ENCODE data around the gene PALD1. TPM values are rescaled to one million over a fixed set of nuclear protein-coding genes. Genes with fewer than 3 reads are reported as not detected.

PALD1 gene
- total and polyA plus RNA-seq, 2 of the 4 experiments (the other 2 are of a cell fraction), result 0.12 to 0.18 TPM

- in situ Hi-C loops (cut with MboI; ENCODE audit: low sequenced_read_pairs), result no loop called here
- Histone ChIP-seq H2AK9ac (replicated peaks; ENCODE audit: low read depth, low read length, poor library complexity) (peak overlapping the region; percentile 30), H3K4ac (ENCODE audit: low read depth, low read length) (no peak overlapping the region), H4K91ac (ENCODE audit: insufficient read depth, low read depth, low read length) (no peak overlapping the region), H4K20me1 (ENCODE audit: insufficient read depth, low read length) (peaks cover 5% of the 10 kb centered on the region), H3K9me3 (ENCODE audit: control insufficient read depth, insufficient read depth, low read length) (no peaks in the 10 kb centered on the region; the same call in 1 of the 2 replicates), H2BK5ac (ENCODE audit: low read depth, low read length, poor library complexity, severe bottlenecking) (no peak overlapping the region), H3K56ac (ENCODE audit: extremely low read depth, insufficient read depth, low read length) (no peak overlapping the region), H3K14ac (replicated peaks; ENCODE audit: low read depth, low read length) (no peak overlapping the region), H3K4me1 (ENCODE audit: control insufficient read depth, insufficient read depth, low read length) (no peaks in the 10 kb centered on the region), H2BK120ac (ENCODE audit: low read depth, low read length) (no peak overlapping the region), H3K36me3 (ENCODE audit: control insufficient read depth, insufficient read depth, low read length) (no peaks in the 10 kb centered on the region), H3K23ac (ENCODE audit: low read depth, low read length) (peak overlapping the region; percentile 59), H3K18ac (ENCODE audit: low read depth, low read length) (no peak overlapping the region), H2AFZ (replicated peaks; ENCODE audit: low read length, poor library complexity) (peak overlapping the region; percentile 68), H2BK15ac (ENCODE audit: low read depth, low read length) (no peak overlapping the region), H3K4me3 (ENCODE audit: insufficient read depth, low read depth, low read length) (no peak overlapping the region), H3K27ac (ENCODE audit: insufficient read depth, low read length) (no peak overlapping the region), H2BK20ac (ENCODE audit: low read depth, low read length) (no peak overlapping the region), H4K8ac (ENCODE audit: low read depth in 2 of 2, low read length in 2 of 2) (no peak overlapping the region), H3K9ac (ENCODE audit: low read depth, low read length) (no peak overlapping the region), H3K4me2 (ENCODE audit: low read depth, low read length) (peak overlapping the region; percentile 31; the same call in 1 of the 2 replicates), H3K9me1 (ENCODE audit: insufficient read depth, low read length) (no peaks in the 10 kb centered on the region), H2AK5ac (ENCODE audit: low read depth, low read length) (no peak overlapping the region), H3K79me1 (ENCODE audit: low read depth in 1 of 2, low read length in 2 of 2) (no peaks in the 10 kb centered on the region), H4K5ac (ENCODE audit: low read depth, low read length) (no peak overlapping the region), H3K27me3 (ENCODE audit: control insufficient read depth, insufficient read depth, low read length) (peaks cover 51% of the 10 kb centered on the region)
- CTCF ChIA-PET, result no interaction called here
- WGBS, 2 experiments (ENCODE audit: extremely low coverage in 2 of 2, insufficient read length in 1 of 2), result 6% methylated on average over 29 of the region's 69 CpGs; no CpG with 5 or more reads in 1 of the 2 experiments
- DNase-seq (no peak), ATAC-seq (ENCODE audit: low read depth) (peak; percentile 19; the same call in 1 of the 2 replicates)
- POLR2A ChIA-PET (ENCODE audit: unreplicated experiment), result no interaction called here
- dilution Hi-C loops (cut with HindIII; ENCODE audit: low sequenced_read_pairs, unreplicated experiment), result no loop called here
- intact Hi-C loops (cut with micrococcal nuclease), result no loop called here
- BruUV-seq (replicated peaks), result no TSS peak
- TF ChIP-seq USF2 (IDR thresholded peaks at IDR 0.05; ENCODE audit: low read depth, low read length), result no peak
- no peak for TF ChIP-seq RFX5 (IDR thresholded peaks at IDR 0.05; ENCODE audit: low read depth, low read length)
- no peak for TF ChIP-seq CTCF (conservative IDR thresholded peaks at IDR 0.05; ENCODE audit: low read depth, low read length)
- no peak for TF ChIP-seq NFE2L2 (IDR thresholded peaks at IDR 0.05; ENCODE audit: low read depth, low read length)
- TF ChIP-seq CHD1 (IDR thresholded peaks at IDR 0.05; ENCODE audit: low read depth, low read length), result no peak
- no peak for TF ChIP-seq FOS (IDR thresholded peaks at IDR 0.05; ENCODE audit: low read depth, low read length)
- no peak for TF ChIP-seq RAD21 (IDR thresholded peaks at IDR 0.05; ENCODE audit: low read length)
- no peak for TF ChIP-seq ELK1 (IDR thresholded peaks at IDR 0.05; ENCODE audit: borderline replicate concordance, low read depth, low read length)
- no peak for TF ChIP-seq RCOR1 (IDR thresholded peaks at IDR 0.05; ENCODE audit: insufficient replicate concordance, low read length)
- TF ChIP-seq CEBPB (IDR thresholded peaks at IDR 0.05; ENCODE audit: low read depth, low read length), result no peak
- no peak for TF ChIP-seq SMC3 (IDR thresholded peaks at IDR 0.05; ENCODE audit: low read depth, low read length)
- TF ChIP-seq BHLHE40 (IDR thresholded peaks at IDR 0.05; ENCODE audit: low read depth, low read length), result no peak
- no peak for TF ChIP-seq MAZ (IDR thresholded peaks at IDR 0.05; ENCODE audit: borderline replicate concordance, low read depth, low read length)
- no peak for TF ChIP-seq MXI1 (IDR thresholded peaks at IDR 0.05; ENCODE audit: borderline replicate concordance, low read depth, low read length)
- TF ChIP-seq POLR2A (IDR thresholded peaks at IDR 0.05; ENCODE audit: low read depth, low read length), result no peak
Measured at GRCh38 chr10:70440296-70441160, 38.0 kb upstream of the PALD1 start.

Measured in IMR-90 (cell line).